ENCODE measurements around the gene KLK12.

Gene KLK12, protein sequence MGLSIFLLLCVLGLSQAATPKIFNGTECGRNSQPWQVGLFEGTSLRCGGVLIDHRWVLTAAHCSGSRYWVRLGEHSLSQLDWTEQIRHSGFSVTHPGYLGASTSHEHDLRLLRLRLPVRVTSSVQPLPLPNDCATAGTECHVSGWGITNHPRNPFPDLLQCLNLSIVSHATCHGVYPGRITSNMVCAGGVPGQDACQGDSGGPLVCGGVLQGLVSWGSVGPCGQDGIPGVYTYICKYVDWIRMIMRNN

DNA sequence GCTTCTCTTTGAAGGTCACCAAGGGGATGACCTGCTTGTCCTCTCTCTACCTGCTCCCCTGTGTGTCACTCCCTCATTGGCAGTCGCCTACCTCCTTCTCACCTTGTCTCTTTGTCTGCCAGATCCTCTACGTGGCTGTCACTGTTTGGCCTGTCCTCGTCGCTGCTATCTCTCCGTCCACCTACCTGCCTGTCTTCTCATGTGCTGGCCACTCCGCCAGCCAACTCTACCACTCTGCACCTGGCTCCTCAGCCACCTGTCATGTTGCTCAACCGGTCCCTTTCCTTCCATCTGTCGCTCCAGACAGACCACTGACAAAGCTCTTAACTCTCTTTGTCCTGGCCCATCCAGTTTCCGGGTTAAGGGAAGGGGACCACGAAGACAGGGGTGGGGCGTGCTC lies at the start of gene KLK12:
KLK12 (minus strand) TSS at position 299 of the 400 bp plus-strand sequence. CDS start 381 bp downstream, outside the sequence.
- DNase-seq: no peak

DNA sequence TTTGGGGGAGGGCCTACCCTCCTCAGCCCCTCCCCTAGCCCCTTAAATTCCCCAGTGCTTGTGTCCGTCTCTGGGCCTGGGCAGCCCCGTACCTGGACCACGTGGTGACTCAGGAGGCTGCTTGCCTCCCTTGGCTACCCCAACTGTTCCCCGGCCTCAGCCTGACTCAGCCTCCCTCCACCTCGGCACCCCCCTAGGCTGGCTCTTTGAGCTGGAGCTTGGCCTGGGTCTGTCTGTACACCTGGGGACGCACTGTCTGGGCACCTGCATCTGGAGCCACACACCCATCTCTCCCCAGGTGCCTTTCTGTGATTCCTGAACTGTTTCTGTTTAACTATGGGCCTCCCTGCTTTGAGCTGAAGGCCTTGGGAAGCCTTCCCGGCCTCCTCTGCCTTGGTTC lies 49.7 kb upstream of the KLK12 start:
- DNase-seq: no peak

DNA sequence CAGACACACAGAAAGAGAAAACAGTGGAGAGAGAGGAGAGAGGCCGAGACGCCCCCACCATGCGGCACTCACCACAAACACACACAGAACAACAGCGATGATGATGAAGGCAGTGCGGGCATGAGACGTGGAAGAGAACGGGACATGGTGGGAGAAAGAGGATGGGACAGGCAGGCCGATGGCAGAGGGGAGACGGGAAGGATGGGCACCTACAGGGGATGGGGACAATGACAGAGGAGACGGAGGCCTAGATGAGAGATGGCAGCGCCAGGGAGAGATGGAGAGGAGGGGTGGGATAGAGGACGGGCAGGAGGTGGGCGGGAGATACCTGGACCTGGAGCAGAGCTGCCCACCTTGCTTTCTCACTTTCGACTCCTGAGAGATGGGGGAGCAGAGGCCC lies 49.0 kb upstream of the KLK12 start:
- no peak for DNase-seq

DNA sequence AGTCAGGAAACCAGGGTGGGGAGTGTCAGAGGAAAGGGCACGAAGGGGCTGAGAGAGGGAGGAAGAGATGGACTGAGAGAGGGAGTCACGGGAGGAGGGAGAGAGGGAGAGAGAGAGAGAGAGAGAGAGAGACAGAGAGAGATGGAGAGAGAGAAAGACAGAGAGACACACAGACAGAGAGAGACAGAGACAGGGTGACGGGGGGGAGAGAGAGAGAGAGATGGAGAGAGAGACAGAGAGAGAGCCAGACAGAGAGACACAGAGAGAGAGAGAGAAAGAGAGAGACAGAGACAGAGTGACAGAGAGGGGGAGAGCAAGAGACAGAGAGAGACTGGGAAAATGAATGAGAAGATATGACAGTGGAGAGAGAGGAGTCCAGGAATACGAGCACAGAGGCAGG lies 48.4 kb upstream of the KLK12 start:
- no peak for DNase-seq

DNA sequence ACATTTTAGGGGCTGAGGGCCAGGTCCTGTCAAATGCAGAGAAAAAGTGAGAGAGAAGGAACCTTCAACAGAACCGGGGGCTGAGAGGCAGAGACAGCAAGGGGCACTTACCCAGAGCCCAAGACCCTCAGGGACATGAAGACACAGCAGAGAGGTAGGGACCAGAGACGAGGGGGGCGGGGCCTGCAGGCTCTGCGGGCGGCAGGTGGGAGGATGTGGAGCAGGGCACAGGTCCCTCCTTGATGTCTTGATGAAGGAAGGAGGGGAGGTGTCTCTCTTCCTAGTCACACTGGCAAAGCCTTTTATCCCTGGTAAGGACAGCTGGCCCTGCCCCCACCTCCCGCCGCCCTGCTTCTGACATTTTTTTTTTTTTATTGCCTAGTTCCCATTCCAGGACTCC lies 47.8 kb upstream of the KLK12 start, which contains the start of gene KLK14:
KLK14 (minus strand) TSS at position 277 of the 400 bp plus-strand sequence; CDS start at position 4, 273 bp downstream.
- DNase-seq: no peak

DNA sequence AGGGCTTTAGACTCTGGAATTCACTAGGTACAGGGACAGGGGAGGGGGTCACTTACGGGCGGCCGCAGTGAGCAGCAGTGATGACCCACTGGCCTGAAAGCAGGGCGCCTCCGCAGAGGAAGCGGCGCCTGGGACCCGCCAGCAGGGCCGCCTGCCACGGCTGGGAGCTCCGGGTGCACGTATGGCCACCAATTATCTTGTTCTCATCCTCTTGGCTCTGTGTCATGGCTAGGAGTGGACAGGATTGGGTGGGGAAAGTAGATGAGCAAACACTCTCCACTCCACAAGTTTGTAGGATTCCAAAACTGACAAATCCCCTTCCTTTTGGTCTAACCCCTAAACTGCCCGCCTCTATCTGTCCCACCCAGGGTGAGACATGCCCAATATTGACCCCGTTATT lies 46.7 kb upstream of the KLK12 start:
- no peak for DNase-seq

DNA sequence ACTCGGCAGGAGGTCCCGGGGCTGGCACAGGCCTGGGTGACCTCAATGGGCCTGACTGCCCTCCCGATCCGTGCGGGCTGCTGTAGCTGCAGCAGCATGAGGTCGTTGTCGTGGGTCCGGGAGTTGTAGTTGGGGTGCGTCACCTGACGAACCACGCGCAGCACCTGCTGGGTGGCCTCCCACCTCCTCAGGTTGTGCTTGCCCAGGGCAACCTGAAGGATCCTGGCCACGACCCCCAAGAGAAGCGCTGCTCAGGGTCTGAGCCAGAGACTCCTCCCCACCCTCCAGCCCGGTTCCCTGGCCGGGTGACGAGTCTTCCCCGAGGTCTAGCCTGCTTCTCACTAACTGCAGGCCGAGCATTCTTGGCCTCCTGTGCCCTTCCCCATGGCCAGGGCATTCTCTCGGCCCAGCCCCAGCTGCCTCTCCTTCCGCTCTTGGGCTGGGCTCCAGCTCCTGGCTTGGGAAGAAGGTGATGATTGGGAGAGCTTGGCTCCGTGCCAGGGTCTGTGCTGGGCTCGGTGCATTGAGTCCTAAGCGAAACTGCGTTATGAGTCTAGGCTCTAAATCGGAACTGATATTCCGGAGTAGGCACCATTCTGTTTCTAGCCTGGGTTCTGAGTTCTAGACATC lies 44.8 kb upstream of the KLK12 start:
- DNase-seq: no peak

DNA sequence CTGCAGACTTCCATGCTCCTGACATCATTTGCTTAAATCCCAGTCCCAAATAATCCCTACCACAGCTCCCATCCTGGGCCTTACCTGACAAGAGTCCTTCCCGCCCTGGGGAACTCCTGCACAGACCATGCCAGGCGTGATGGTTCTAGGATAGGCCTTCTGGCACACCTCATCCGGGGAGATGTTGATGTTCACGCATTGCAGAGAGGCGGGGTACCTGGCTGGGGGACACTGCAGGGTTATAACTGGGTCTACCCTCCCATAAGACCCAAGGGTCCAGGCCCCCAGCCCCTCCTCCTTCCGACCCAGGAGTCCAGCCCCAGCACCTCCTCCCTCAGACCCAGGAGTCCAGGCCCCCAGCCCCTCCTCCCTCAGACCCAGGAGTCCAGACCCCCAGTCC lies 43.9 kb upstream of the KLK12 start:
- no peak for DNase-seq

DNA sequence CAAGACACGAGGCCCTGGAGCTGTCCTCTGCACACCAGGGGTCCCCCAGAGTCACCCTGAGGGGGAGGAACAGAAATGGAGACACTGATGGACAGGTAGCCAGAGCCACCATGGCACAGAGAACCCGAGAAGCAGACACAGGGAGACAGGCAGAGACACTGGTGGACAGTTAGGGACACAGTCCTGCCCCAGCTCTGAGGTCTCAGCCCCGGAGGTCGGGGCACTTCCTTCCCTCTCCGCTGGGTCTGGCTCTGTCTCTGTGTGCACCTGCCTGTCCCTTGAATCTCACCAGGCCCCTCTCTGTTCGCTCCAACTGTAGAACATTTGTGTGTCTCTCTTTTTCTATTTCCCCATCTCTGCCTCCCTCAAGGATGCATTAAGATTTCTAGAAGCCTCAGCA lies 43.3 kb upstream of the KLK12 start:
- DNase-seq: no peak

DNA sequence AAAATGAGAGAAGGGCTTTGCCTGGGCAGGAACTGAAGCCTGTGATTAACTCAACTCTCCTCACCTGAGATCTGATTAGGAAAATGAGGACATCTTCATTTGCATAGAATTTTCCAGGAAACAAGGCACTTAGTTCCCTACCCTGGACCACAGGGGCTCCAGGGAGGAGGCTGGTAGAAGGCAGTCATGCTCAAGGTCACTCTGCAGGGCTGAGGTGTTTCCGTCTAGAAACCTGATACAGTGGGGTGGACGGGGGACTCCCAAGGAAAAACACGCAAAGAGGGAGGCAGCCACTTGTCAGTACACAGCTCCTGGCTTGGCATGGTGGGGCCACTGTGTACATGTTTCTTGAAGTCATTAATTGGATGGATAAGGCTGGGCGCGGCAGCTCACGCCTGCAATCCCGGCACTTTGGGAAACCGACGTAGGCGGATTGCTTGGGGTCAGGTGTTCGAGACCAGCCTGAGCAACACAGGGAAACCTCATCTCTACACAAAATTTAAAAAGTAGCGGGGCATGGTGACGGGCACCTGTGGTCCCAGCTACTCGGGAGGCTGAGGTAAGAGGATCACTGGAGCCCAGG lies 41.9 kb upstream of the KLK12 start:
- no peak for DNase-seq

DNA sequence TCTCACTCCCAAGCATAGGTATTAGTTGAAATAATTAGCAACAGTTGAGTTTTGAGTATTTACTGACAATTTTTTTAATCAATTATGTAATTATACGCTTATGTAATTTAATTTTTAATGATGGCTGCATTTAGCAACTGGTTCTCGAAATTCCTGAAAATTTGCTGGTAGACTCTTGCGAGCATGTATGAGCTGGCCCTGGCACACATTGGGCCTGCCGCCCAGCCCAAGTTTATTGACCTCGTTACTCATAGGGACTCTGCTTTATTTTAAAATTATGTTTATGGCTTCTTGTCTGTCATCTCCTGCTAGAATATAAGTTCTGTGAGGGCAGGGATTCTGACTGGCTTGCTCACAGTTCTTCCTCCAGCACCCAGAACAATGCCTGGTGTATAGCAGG lies 41.2 kb upstream of the KLK12 start:
- no peak for DNase-seq

DNA sequence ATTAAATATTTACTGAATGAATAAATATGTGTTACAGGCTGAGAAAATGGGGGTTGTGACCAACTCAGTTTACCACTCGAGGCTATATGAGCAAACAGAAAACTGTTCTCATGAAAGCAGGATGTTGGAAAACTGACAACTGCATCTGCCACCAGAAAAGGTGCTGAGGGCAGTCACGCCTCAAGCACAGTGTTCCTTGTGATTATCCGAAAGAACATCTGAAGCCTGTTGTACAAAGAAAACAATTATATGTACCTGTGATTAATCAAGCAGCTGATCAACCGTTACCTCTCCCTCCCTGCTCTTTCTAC lies 36.2 kb upstream of the KLK12 start:
- no peak for DNase-seq

DNA sequence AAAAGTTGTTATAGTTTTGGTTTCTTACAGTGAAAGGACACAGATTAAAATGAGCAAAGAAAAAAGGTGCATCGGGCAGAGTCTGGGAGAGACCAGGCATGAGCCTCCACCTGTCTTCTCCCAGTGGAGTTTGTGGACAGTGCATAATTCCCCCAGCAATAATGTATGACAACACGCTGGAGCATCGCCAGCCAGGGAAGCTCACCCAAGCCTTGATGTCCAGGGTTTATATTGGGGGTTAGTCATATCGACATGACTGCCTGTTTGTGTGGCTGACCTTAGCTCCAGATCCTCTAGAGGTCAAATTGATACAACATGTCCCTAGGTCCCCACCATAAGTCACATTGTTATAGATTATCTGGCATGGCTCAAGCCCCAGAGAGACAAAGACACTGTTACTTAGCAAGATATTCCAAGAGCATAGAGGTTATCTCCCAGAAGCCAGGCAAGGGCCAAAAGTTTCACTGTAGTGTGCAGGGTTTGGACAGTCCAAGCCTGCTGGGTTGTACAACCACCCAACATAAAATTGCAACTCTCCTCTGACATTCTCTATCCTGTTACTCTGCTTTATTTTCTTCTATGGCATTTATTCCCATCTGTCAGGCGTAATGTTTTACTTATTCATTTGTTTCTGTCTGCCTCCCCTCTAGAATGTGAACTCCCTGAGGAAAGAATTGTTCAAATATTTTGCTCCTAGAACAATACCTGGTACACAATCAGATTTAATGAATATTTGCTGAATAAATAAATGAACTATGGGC lies 35.7 kb upstream of the KLK12 start:
- DNase-seq: no peak

DNA sequence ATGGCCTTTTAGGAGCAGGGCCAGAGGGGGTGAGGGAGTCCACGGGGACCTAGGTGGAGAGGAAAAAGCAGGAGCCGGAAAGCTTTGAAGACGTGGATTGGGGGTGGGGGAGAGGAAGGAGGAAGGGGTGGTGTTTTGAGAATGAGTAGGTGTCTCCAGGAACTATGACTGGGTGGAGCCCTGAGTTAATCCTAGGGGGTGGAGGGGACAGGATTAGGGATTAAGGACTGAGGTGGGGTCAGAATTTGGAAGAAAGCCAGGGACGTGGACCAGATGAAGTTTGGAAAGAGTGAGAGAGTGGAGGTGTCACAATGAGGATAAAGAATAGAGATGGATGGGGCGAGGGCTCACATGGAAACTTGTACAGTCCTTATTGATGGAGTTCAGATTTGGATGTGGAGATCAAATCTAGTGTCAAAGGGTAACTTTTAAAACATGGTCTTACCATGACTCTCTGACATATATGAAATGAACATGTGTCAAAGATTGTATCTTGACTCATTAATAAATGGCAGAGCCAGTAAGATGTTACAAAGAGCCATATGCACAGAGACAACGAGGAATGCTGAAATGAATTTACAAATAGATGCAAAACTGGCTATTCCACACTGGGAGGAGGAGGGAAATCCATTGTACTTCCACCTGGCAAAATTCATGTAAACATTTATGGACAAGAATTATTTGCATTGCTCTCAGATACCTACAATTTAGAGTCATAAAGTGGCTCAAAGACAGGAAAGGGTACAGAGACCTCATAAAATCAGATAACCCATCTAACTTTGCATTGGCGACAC lies 31.8 kb upstream of the KLK12 start:
- DNase-seq: no peak

DNA sequence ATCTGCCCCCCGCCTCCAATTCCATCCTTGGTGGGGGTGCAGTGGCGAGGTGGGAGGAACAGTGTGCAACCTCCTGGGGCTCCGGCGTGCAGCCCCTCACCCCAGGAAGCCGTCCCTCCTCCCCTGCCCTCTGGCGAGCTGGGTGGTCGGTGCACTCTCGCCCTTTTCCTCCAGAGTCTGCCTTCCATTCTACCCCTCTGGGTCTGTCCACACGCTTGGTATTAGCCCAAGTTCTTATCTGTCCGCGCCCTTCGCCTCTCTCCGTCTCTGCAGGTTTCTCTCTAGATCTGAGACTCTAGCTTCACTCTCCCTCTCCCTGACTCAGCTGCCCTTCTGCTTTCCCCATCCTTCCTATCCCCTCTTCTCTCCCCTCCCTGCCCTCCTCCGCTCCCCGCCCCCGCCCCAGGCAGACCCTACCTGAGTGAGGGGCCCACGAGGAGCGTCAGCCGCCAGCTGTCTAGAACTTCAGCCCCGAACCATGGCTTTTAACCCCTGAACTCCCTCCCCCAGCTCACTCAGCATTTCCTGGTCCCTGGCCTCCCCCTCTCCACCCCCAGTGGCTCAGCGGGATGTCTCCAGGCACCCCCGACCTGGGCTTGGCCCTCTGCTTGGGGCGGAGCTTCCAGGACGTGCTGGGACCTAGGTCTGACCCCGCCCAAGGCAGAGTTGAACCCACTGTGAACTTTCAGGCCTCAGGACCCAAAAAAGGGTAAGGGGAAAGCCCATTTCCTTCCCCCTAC lies 30.6 kb upstream of the KLK12 start:
- no peak for DNase-seq

DNA sequence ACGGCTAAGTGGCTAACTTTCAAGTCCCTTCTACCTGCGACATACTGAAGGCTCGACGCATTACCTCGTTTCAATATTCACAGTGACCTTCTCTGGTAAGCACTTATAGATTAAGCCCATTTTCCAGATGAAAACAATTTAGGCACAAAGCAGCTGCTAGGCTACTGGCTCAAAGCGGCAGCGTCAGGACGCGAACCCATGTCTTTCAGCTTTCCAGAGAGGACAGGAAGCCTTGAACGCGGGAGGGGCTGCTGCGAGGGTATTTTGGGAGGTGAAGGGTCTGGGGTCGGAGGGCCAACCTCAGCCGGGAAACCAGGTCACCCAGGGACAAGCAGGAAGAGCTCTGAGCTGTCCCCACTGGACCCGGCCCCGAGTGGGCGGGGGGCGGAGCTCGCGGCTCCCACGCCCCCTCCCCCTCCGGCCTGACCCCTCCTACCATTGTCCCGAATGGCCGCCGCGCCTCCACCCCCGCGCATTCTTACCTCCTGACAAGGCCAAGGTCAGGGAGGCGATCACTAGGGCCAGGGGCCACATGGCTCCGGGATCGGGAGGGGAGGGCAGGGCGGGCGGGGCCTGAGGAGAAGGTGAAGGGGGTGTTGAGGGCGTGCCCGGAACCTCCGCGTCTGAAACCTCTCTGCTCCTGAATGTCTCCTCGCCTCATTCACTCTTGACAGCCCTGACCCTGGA lies 29.9 kb upstream of the KLK12 start, which contains the start of gene KLK13:
KLK13 (minus strand) TSS at position 559 of the 687 bp plus-strand sequence; CDS start at position 534, 25 bp downstream.
- DNase-seq: no peak

DNA sequence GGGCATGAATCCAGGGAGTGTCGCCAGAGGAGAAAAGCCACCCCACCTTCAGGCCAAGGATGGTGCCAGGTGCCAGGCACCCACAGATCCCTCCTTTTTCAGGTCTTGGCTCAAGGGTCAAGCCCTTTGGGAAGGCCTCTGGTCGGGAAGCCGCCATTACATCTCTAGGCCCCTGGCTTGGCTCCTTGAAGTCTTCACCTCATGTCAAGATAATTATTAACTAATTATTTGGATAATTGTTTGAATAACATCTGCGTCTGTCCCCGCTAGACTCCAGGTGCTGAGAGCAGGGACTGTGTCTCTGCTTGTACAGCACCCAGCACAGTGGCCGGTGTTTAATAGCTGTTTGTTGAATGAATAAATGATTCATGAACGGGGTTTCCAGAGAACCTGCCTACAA lies 28.9 kb upstream of the KLK12 start:
- DNase-seq: no peak

DNA sequence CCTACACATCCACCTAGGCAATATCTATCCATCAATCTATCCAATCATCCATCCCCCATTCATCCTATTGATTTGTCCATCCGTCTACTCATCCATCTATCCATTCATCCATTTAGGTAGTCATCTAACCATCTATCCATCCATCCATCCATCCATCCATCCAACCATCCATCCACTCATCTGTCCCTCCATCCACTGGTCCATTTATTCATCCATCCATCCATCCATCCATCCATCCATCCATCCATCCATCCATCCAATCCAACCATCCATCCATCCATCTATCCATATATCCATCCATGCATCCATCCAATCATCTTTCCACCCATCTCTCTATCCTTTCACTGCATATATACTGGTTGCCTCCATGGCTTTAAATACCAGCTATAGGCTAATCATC lies 26.2 kb upstream of the KLK12 start:
- no peak for DNase-seq

DNA sequence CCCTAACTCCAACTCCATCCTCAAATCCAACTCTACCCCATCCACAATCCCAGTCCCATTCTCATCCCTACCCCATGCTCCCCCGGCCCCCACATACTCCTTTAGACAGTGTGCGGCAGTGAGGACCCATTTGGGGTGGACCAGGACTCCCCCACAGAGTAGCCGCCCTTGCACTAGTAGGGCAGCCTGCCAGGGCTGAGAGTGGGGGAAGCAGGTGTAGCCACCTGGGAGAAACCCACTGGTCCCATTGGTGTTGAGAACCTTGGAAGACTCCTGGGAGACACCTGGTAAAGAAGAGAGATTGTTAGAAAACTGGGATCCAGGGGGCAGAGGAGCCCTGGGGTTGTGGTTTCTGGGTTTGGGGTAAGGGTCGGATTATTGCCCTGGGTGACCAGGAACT lies 25.5 kb upstream of the KLK12 start:
- DNase-seq: no peak

DNA sequence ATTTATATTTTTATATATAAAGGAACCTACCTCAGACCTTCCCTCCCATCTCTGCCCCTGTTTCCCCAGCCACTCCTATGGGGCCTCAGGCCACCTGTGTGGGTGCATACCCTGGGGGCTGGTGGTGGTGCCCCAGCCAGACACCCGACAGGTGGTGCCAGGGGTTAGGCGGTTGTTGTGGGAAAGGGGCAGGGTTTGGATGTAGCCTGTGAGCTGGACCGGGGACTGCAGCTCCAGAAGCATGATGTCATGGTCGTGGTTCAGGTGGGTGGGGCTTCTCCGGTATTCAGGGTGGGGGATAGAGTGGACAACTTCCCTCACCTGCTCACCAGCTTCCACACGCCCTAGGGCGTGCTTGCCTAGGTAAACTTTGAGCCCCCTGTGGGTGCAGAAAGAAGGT lies 24.9 kb upstream of the KLK12 start:
- DNase-seq: no peak

DNA sequence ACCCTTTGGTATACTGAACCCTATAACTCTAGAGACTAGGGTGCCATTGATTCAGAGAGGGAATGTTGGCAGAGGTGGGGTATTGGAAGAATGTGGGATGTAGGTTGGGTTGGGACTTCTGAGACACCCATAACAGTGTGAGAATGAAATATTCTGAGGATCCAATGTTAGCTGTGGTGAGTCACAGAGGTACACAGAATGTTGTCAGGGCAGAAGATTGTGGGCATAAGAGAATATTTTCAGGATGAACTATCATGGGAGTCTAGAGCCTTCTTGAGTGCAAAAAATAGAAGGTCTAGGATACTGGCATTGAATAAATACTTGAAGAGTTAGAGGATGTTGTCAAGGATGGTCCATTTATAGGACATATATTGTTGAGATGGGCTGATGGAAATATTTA lies 21.1 kb upstream of the KLK12 start:
- DNase-seq: no peak

DNA sequence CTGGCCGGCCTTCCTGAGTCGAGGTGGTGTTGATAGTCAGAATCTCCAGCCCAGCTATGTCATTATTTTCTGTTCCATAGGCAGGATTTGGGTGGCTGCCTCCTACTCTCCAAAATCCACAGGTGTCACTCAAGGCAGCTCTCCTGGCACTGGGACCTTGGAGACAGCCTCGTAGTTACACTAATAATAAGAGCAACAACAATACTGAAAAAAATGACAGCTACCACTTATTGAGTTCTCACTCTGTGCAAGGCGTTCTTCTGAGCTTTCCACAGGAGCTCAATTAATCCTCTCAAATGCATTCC lies 12.2 kb upstream of the KLK12 start:
- no peak for DNase-seq

Measured in amniotic stem cell (primary cell).